ENCODE results near the gene SOX11.

The SOX11 gene

GRCh38 chr2:5722236-5722635 lies 30.1 kb downstream of the SOX11 start:
- DNase-seq (ENCODE audit: low read depth in 1 of 2, low spot score in 1 of 2): no peak

GRCh38 chr2:5723791-5724735 lies 31.9 kb downstream of the SOX11 start:
- no peak for DNase-seq (ENCODE audit: low read depth in 1 of 2, low spot score in 1 of 2)

GRCh38 chr2:5725072-5725471 lies 32.9 kb downstream of the SOX11 start:
- DNase-seq (ENCODE audit: low read depth in 1 of 2, low spot score in 1 of 2): no peak

- DNase-seq (ENCODE audit: low read depth in 1 of 2, low spot score in 1 of 2): no peak
Measured at GRCh38 chr2:5725794-5726463, 33.7 kb downstream of the SOX11 start.

GRCh38 chr2:5727235-5727634 lies 35.1 kb downstream of the SOX11 start:
- no peak for DNase-seq (ENCODE audit: low read depth in 1 of 2, low spot score in 1 of 2)

- no peak for DNase-seq (ENCODE audit: low read depth in 1 of 2, low spot score in 1 of 2)
Measured at GRCh38 chr2:5729416-5729815, 37.2 kb downstream of the SOX11 start.

GRCh38 chr2:5730386-5730785 lies 38.2 kb downstream of the SOX11 start:
- DNase-seq (ENCODE audit: low read depth in 1 of 2, low spot score in 1 of 2): no peak

GRCh38 chr2:5734859-5735520 lies 42.8 kb downstream of the SOX11 start:
- no peak for DNase-seq (ENCODE audit: low read depth in 1 of 2, low spot score in 1 of 2)

GRCh38 chr2:5735521-5735861 lies 43.3 kb downstream of the SOX11 start:
- DNase-seq (ENCODE audit: low read depth in 1 of 2, low spot score in 1 of 2): no peak

GRCh38 chr2:5736050-5736449 lies 43.9 kb downstream of the SOX11 start:
- DNase-seq (ENCODE audit: low read depth in 1 of 2, low spot score in 1 of 2): no peak

GRCh38 chr2:5736886-5737285 lies 44.7 kb downstream of the SOX11 start:
- no peak for DNase-seq (ENCODE audit: low read depth in 1 of 2, low spot score in 1 of 2)

GRCh38 chr2:5740053-5740452 lies 47.9 kb downstream of the SOX11 start:
- no peak for DNase-seq (ENCODE audit: low read depth in 1 of 2, low spot score in 1 of 2)

- DNase-seq (ENCODE audit: low read depth in 1 of 2, low spot score in 1 of 2): no peak
Measured at GRCh38 chr2:5740817-5741216, 48.6 kb downstream of the SOX11 start.

- DNase-seq (ENCODE audit: low read depth in 1 of 2, low spot score in 1 of 2): no peak
Measured at GRCh38 chr2:5741242-5741641, 49.1 kb downstream of the SOX11 start.

GRCh38 chr2:5742126-5742525 lies 49.9 kb downstream of the SOX11 start:
- no peak for DNase-seq (ENCODE audit: low read depth in 1 of 2, low spot score in 1 of 2)

GRCh38 chr2:5748391-5748790 lies 56.2 kb downstream of the SOX11 start:
- no peak for DNase-seq (ENCODE audit: low read depth in 1 of 2, low spot score in 1 of 2)

- DNase-seq (ENCODE audit: low read depth in 1 of 2, low spot score in 1 of 2): no peak
Measured at GRCh38 chr2:5748946-5749345, 56.8 kb downstream of the SOX11 start.

- no peak for DNase-seq (ENCODE audit: low read depth in 1 of 2, low spot score in 1 of 2)
Measured at GRCh38 chr2:5749347-5749746, 57.2 kb downstream of the SOX11 start.

All from activated CD4-positive, alpha-beta T cell treated with anti-CD3 and anti-CD28 coated beads, Interleukin-2, amount 50 U/mL, for 24 hours (primary cell).